ENCODE results near the gene SACM1L. TPM values are rescaled to one million over a fixed set of nuclear protein-coding genes. Genes with fewer than 3 reads are reported as not detected.

Gene SACM1L
- polyA plus RNA-seq, 1 experiment, result 35.5 TPM

DNA sequence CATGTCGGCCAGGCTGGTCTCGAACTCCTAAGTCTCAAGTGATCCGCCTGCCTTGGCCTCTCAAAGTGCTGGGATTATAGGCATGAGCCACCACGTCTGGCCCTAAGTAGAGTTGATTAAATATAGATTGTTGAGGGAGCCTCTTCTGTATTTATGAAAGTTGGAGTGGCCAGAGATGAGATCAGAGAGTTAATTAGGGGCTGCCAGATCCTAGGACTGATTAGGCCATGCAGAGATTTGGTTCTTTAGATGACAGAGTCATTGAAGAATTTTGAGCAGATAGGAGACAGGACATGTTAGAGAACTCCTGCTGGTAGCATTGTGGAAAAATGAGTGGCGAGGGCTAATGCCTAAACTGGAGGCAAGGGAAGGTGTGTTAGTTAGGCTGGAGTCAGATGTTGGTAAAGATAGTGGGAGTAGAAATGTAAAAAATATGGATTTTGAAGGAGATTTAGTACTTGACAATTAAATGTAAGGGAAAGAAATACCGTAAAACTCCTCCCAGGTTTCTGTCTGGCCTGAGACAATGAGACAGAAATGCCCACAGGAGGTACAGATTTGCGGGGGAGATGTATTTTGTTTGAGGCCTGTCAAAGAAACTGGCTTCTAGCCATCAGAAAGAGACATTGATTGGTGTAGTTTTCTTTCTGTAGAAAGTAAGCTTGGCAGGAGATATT, 23.4 kb downstream of the SACM1L start:
- Histone ChIP-seq H3K27me3 (ENCODE audit: control insufficient read depth, insufficient read depth, low read length) (no peaks in the 10 kb centered on the region), H3K4me3 (ENCODE audit: low read depth, low read length) (no peak overlapping the region), H3K27ac (ENCODE audit: low read depth, low read length) (no peak overlapping the region), H3K9me3 (ENCODE audit: control insufficient read depth, insufficient read depth, low read length) (no peaks in the 10 kb centered on the region)
- DNase-seq (ENCODE audit: low read depth, low spot score), result no peak
- ChIA-PET CTCF (no interaction called here), POLR2A (no interaction called here)
- TF ChIP-seq, protein P1, sequence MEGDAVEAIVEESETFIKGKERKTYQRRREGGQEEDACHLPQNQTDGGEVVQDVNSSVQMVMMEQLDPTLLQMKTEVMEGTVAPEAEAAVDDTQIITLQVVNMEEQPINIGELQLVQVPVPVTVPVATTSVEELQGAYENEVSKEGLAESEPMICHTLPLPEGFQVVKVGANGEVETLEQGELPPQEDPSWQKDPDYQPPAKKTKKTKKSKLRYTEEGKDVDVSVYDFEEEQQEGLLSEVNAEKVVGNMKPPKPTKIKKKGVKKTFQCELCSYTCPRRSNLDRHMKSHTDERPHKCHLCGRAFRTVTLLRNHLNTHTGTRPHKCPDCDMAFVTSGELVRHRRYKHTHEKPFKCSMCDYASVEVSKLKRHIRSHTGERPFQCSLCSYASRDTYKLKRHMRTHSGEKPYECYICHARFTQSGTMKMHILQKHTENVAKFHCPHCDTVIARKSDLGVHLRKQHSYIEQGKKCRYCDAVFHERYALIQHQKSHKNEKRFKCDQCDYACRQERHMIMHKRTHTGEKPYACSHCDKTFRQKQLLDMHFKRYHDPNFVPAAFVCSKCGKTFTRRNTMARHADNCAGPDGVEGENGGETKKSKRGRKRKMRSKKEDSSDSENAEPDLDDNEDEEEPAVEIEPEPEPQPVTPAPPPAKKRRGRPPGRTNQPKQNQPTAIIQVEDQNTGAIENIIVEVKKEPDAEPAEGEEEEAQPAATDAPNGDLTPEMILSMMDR (IDR thresholded peaks at IDR 0.05; ENCODE audit: low read depth, low read length), result no peak

DNA sequence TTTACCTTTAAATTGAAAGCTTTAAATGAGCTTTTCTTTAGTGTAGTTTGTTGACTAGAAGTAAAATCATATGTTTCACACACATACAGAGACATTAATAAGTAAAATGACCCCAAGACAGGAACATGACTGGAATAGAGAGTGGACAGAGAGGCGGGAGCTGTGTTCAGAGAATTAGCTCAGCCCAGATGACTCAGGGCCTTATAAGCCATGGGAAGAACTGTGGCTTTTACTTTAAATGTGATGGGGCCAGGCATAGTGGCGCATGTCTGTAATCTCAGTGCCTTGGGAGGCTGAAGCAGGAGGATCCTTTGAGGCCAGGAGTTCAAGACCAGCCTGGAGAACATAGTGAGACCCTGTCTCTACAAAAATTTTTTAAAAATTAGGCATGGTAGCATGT, 26.7 kb downstream of the SACM1L start:
- DNase-seq (ENCODE audit: low read depth, low spot score), result no peak
- POLR2A ChIA-PET, result interaction anchor here (0.7 kb wide), 1 partner anchor 10 kb away, joined by 3 read pairs; no protein-coding TSS in a partner anchor
- CTCF ChIA-PET, result interaction anchor here (0.6 to 1.4 kb wide), 5 partner anchors 56 to 677 kb away, joined by 3 to 4 read pairs (median 3); no protein-coding TSS in a partner anchor
- TF ChIP-seq, protein P1 (IDR thresholded peaks at IDR 0.05; ENCODE audit: low read depth, low read length), result no peak
- no peaks in the 10 kb centered on the region for H3K27me3 ChIP-seq (ENCODE audit: control insufficient read depth, insufficient read depth, low read length)
- H3K4me3 ChIP-seq (ENCODE audit: low read depth, low read length), result no peak overlapping the region
- no peaks in the 10 kb centered on the region for H3K9me3 ChIP-seq (ENCODE audit: control insufficient read depth, insufficient read depth, low read length)
- no peak overlapping the region for H3K27ac ChIP-seq (ENCODE audit: low read depth, low read length)

DNA sequence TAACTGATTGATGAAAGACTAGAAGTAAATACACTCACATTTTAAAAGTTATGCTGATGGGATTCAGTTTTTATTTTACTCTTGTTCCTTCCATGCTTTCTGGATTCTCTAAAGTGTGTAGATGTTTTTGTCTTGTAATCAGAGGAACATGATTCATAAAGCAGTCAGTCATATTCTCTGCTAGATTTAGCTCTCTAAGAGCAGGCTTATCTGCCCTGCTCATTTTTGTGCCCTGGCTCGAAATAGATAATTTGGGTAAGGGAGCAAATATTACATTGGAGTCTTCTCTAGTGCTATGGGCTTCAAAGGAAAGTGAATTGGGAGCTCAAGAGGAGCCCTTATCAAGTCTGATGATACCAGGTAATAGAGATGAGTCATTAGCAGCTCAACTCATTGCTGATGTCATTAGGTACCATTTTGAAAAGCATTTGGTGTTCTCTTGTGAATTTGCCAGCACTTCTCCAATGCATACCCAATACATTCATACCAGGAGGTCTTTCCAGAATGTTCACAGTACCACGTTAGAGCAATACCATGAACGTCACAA, 27.7 kb downstream of the SACM1L start:
- H3K27me3 ChIP-seq (ENCODE audit: control insufficient read depth, insufficient read depth, low read length), result no peaks in the 10 kb centered on the region
- TF ChIP-seq, protein P1 (IDR thresholded peaks at IDR 0.05; ENCODE audit: low read depth, low read length), result no peak
- no peak overlapping the region for H3K4me3 ChIP-seq (ENCODE audit: low read depth, low read length)
- H3K27ac ChIP-seq (ENCODE audit: low read depth, low read length), result no peak overlapping the region
- ChIA-PET POLR2A (no interaction called here), CTCF (interaction anchor here (0.5 kb wide), 1 partner anchor 277 kb away, joined by 3 read pairs; no protein-coding TSS in a partner anchor)
- H3K9me3 ChIP-seq (ENCODE audit: control insufficient read depth, insufficient read depth, low read length), result no peaks in the 10 kb centered on the region
- DNase-seq (ENCODE audit: low read depth, low spot score), result no peak

DNA sequence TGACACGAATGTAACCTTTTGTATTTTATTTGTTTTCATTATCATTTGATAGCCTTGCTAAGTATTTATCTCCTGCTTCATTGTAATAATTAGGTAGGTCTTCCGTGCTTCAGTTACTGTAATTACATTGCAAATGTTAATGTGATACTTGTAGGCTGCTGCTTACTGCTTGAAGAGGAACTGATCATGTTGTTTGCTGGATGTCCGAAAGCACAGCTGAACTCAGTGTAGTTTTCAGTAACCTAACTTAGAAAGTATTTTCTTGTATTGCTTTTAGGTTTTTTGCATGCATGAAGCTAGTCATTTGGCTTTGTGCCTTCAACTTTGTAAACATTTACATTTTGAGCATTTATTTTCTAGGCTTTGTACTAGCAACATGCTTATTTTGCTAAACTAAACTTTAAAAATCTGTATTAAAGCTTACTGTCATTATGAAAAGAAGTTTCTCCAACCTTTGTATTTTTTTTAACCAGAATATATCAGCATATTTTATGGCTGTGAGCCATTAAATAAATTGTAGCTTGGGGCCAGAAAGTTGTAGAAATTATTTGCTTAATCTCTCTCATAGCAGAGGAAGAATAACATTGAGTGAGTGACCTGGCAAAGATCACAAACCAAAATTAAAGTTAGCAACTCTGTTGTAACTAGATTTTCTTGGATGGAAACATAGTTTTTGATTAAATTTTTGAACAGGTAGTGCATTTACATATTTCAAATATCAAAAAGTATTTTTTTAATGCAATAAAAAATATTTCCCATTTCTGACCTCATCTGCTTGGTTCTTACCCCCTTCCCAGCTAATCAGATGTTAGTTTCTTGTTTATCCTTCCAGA, 30.7 kb downstream of the SACM1L start:
- TF ChIP-seq, protein P1 (IDR thresholded peaks at IDR 0.05; ENCODE audit: low read depth, low read length), result no peak
- no peaks in the 10 kb centered on the region for H3K9me3 ChIP-seq (ENCODE audit: control insufficient read depth, insufficient read depth, low read length)
- H3K4me3 ChIP-seq (ENCODE audit: low read depth, low read length), result no peak overlapping the region
- H3K27ac ChIP-seq (ENCODE audit: low read depth, low read length), result no peak overlapping the region
- DNase-seq (ENCODE audit: low read depth, low spot score), result peak; percentile 20
- POLR2A ChIA-PET, result interaction anchor here (1.5 kb wide), 1 partner anchor 60 kb away, joined by 5 read pairs; no protein-coding TSS in a partner anchor
- no peaks in the 10 kb centered on the region for H3K27me3 ChIP-seq (ENCODE audit: control insufficient read depth, insufficient read depth, low read length)
- CTCF ChIA-PET, result interaction anchor here (0.9 kb wide), 1 partner anchor 212 kb away, joined by 3 read pairs; no protein-coding TSS in a partner anchor

Data from AG04450 (cell line).